ENCODE measurements around the gene SLC35A3. TPM values are rescaled to one million over a fixed set of nuclear protein-coding genes. Genes with fewer than 3 reads are reported as not detected.
A peak's percentile ranks its signal among the peaks of the same experiment; 100 is the strongest.

The SLC35A3 gene
- total and polyA plus RNA-seq, 10 of the 15 experiments (the other 5 are each of a cell fraction or from before 2014, with no cell fraction given) = 3.6 to 24.3 (median 15.4) TPM

GRCh38 chr1:100036718-100037655, 67.2 kb downstream of the SLC35A3 start (continued):
- TF ChIP-seq MLLT1 (IDR thresholded peaks at IDR 0.05) = peak; percentile 80

GRCh38 chr1:100037656-100037926, 67.8 kb downstream of the SLC35A3 start:
- ATAC-seq (no peak), FAIRE-seq (peak; percentile 47), DNase-seq (ENCODE audit: low read depth, low spot score) (no peak)
- in situ Hi-C loops (cut with MboI) = loop anchor here (5.0 kb wide), 1 partner anchor 230 kb away; no protein-coding TSS in a partner anchor
- ChIA-PET CTCF (interaction anchor here (0.6 to 1.5 kb wide), 5 partner anchors 14 to 419 kb away, joined by 3 to 6 read pairs (median 4); no protein-coding TSS in a partner anchor), SMC1A (ENCODE audit: uncharacterized antibody, unreplicated experiment) (interaction anchor here (0.7 to 2.3 kb wide), 9 partner anchors 9 to 421 kb away, joined by 3 to 9 read pairs (median 4); partner anchors contain the start of genes SASS6 and TRMT13), POLR2A (interaction anchor here (0.6 to 4.1 kb wide), 13 partner anchors 10 to 251 kb away, joined by 3 to 41 read pairs (median 4); partner anchors contain the start of genes SASS6, SLC35A3 and TRMT13), RAD21 (ENCODE audit: unreplicated experiment) (interaction anchor here (0.6 to 1.4 kb wide), 9 partner anchors 11 to 419 kb away, joined by 3 to 5 read pairs (median 4); partner anchors contain the start of genes CDC14A, SASS6 and TRMT13)
- peaks cover 16% of the 10 kb centered on the region for H3K4me1 ChIP-seq (ENCODE audit: control insufficient read depth, insufficient read depth, low read length)
- intact Hi-C loops (cut with micrococcal nuclease; ENCODE audit: unreplicated experiment) = loop anchor here (5.0 to 10.0 kb wide), 6 partner anchors 65 to 497 kb away; partner anchors contain the start of genes CDC14A, DBT, GPR88 and RTCA
- H3K27ac ChIP-seq (ENCODE audit: control insufficient read depth, insufficient read depth) = peak overlapping the region; percentile 97
- peak overlapping the region; percentile 92 for H3K4me3 ChIP-seq
- peak overlapping the region; percentile 96 for H3K9ac ChIP-seq (ENCODE audit: control insufficient read depth, insufficient read depth, low read length)
- H3K9me3 ChIP-seq (replicated peaks; ENCODE audit: control insufficient read depth, insufficient read depth, low read length) = no peaks in the 10 kb centered on the region; the same call in 2 of the 3 replicates
- no peaks in the 10 kb centered on the region for H3K27me3 ChIP-seq (replicated peaks in 1 of 2; ENCODE audit: control insufficient read depth in 2 of 2, insufficient read depth in 2 of 2, low read length in 1 of 2)
- peaks cover 75% of the 10 kb centered on the region for H3K79me2 ChIP-seq (ENCODE audit: control insufficient read depth, insufficient read depth, low read length)
- peak overlapping the region; percentile 83 for H2AFZ ChIP-seq (ENCODE audit: control insufficient read depth, low read depth, low read length)
- no TSS peak for BruUV-seq (replicated peaks)
- under 1% methylated on average over 8 of the region's 8 CpGs for WGBS (ENCODE audit: insufficient coverage, insufficient replicate concordance, low lambda C conversion rate, missing lambda C conversion rate)
- peak overlapping the region; percentile 99 for H3K4me2 ChIP-seq (ENCODE audit: control insufficient read depth, insufficient read depth)
- H3K36me3 ChIP-seq (ENCODE audit: control insufficient read depth in 2 of 2, insufficient read depth in 2 of 2, low read length in 1 of 2) = peaks cover 0 to 2% of the 10 kb centered on the region in 2 experiments; a peak in 1 of 4 replicates
- no peaks in the 10 kb centered on the region for H4K20me1 ChIP-seq (ENCODE audit: control insufficient read depth, insufficient read depth)
- TF ChIP-seq, protein P1, sequence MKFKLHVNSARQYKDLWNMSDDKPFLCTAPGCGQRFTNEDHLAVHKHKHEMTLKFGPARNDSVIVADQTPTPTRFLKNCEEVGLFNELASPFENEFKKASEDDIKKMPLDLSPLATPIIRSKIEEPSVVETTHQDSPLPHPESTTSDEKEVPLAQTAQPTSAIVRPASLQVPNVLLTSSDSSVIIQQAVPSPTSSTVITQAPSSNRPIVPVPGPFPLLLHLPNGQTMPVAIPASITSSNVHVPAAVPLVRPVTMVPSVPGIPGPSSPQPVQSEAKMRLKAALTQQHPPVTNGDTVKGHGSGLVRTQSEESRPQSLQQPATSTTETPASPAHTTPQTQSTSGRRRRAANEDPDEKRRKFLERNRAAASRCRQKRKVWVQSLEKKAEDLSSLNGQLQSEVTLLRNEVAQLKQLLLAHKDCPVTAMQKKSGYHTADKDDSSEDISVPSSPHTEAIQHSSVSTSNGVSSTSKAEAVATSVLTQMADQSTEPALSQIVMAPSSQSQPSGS (IDR thresholded peaks at IDR 0.05; ENCODE audit: low read length) = peak; percentile 32; the same call in 1 of the 2 replicates
- TF ChIP-seq E2F4 (IDR thresholded peaks at IDR 0.05; ENCODE audit: low read depth, low read length) (no peak), PML (IDR thresholded peaks at IDR 0.05; ENCODE audit: low read length) (peak; percentile 93; the same call in 1 of the 2 replicates), ELK1 (IDR thresholded peaks at IDR 0.05; ENCODE audit: low read depth, low read length) (no peak), DPF2 (IDR thresholded peaks at IDR 0.05) (0 out of 2 replicates have a peak, but pooled peaks have one; percentile 25), ZBED1 (IDR thresholded peaks at IDR 0.05; ENCODE audit: borderline replicate concordance) (0 out of 2 replicates have a peak, but pooled peaks have one; percentile 38), MTA2 (IDR thresholded peaks at IDR 0.05; ENCODE audit: low read depth) (peak; percentile 52; the same call in 1 of the 2 replicates), NR2C2 (IDR thresholded peaks at IDR 0.05; ENCODE audit: borderline replicate concordance, control insufficient read depth, insufficient read length, low read depth) (no peak), RBBP5 (conservative IDR thresholded peaks at IDR 0.05) (no peak), POLR2AphosphoS5 (IDR thresholded peaks at IDR 0.05; ENCODE audit: low read length) (no peak), NFIC (IDR thresholded peaks at IDR 0.05; ENCODE audit: low read depth, low read length) (peak; percentile 53; the same call in 1 of the 2 replicates), IKZF2 (IDR thresholded peaks at IDR 0.05) (peak in 1 of 2 experiments; percentile 24; a peak in 1 of 4 replicates), NBN (IDR thresholded peaks at IDR 0.05) (0 out of 2 replicates have a peak, but pooled peaks have one; percentile 74), SMAD5 (IDR thresholded peaks at IDR 0.05; ENCODE audit: low read depth) (peak; percentile 87; the same call in 1 of the 2 replicates), SUPT20H (IDR thresholded peaks at IDR 0.05; ENCODE audit: borderline replicate concordance, control insufficient read depth, low read depth, low read length) (no peak)
